GM18858 (cell line): ENCODE data around the gene GFAP.

Source experiments
- ATAC-seq: cut with Tn5 transposase; IDR thresholded peaks from one replicate; pipeline ENCODE4 v1.9.1; 2021; ENCODE audit not compliant: unreplicated experiment

Gene GFAP

DNA sequence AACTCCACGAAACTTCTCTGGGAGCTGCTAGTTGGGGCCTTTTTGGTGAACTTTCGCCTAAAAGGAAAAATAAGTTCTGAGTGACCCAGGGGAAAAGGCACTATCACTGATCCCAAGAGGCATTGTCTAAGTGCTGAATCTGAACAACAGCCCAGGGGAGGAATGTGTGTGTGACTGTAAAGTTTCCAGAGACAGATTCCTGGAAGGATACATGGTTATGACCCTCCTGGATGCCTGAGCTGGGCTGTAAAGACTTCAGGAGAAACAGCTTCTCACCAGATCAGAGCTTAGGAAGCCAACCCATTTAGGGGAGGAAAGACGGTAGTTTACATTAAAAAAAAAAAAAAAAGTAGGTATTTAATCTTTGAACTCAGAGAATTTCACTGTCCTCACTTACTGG, 47.5 kb downstream of the GFAP start:
- ATAC-seq: no peak

DNA sequence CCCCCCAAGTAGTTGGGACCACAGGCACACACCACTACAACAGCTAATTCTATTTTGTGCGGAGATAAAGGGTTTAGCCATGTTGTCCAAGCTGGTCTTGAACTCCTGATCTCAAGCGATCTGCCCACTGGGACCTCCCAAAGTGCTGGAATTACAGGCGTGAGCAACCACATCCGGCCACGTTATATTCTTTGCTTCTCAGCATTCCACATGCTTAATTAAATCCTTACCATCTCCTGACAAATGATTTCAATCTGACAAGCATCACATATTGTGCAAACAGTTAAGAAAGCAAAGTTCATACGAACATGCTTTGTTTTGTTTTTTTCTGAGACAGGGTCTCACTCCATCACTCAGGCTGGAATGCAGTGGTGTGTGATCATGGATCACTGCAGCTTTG, 49.4 kb downstream of the GFAP start:
- ATAC-seq: no peak

DNA sequence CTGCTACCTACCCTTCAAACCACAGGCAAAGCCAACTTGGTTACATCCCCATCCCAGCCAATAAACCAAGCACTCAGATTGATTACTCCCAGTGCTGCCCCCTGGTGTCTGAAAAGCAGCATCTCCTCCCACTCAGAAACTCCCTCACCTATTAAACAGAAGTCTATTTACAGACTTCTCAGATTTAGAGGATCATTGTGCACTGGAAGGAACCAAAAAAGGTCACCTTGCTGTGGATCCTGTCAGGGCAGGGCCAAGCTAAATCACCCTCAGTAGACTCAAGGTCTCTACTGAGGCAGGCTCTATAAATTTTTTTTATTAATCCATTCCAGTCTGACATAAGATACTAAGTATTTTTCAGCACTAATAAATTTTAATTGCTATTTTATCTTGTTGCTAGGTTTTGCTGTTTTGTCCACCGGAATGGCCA, 50.1 kb downstream of the GFAP start:
- ATAC-seq: no peak

DNA sequence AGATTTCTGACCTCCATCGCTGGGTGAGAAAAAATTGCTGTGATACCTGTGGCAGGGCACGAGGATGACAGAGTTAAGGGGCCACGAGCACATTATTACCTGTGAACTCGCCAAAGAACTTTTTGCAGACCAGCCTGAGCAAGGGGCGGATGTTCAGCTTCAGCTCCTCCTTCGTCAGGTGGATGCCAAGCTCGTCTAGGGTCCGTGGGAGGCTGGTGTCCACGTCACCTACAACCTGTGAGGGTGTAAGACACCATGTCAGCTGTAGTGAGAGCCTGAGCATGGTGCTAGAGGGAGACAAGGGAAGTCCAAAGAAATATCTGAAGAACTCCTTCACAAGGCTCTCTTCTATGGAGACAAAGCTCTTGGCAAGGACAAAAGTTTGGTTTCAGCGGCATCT, 50.5 kb downstream of the GFAP start:
- ATAC-seq: no peak

GRCh38 chr17:44863061-44863918, 52.0 kb downstream of the GFAP start:
- no peak for ATAC-seq

DNA sequence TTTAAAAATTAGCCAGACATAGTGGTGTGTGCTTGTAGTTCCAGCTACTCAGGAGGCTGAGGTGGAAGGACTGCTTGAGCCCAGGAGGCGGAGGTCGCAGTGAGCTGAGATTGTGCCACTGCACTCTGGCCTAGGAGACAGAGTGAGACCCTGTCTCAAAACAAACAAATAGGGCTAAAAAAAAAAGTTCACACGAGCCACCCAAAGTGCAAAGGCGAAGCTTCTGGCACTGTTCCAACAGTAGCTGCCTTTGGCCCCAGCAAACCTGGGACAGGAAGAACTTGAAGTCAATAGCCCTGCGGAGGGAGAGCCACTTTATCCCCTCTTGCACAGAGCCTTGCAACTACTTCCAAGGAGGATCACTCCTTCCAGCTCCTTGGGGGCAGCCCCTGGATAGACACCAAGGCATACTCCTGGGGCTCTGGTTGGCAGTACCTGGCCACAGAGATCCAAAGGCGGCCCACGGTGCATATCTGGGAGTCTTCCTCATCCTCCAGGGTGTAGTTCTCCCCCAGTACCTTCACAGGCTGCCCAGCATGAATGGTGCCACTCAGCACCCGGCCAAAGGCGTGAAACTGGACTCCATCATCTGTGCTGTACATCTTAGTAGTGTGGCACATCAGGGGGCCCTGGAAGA, 52.9 kb downstream of the GFAP start:
- ATAC-seq: no peak

- ATAC-seq: no peak
These were observed 55.6 kb downstream of the GFAP start for GRCh38 chr17:44859701-44860100.

DNA sequence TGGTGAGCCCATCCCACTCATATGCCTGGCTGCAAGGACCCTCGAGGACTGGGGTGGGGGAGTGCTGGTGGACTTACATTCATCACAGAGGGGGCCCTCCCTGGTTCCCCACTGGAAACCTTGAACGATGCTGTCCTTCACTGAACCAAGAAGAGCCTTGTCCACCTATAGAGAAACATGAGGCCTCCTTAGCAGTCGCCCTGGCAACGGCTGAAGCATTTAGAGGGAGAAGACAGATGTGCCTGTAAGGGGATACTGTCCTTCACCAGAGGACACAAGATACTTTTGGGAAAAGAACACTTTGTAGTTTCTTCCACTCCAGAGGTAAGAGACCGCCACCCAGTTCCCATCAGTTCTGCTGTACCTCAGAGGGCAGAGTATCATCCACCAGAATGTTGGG, 61.1 kb downstream of the GFAP start:
- ATAC-seq: no peak
